ENCODE results near the gene TRIM71. TPM values are rescaled to one million over a fixed set of nuclear protein-coding genes. Genes with fewer than 3 reads are reported as not detected.

TRIM71 gene
- total and polyA plus RNA-seq, 2 of the 13 experiments (the other 11 are each of a cell fraction or from before 2014, with no cell fraction given): 21.7 to 76.9 TPM

GRCh38 chr3:32832193-32832592, 14.4 kb downstream of the TRIM71 start (continued):
- TF ChIP-seq RBM22 (optimal IDR thresholded peaks at IDR 0.05; ENCODE audit: low read length) (no peak), ARID4A (CRISPR knock-in tag; IDR thresholded peaks at IDR 0.05; ENCODE audit: borderline replicate concordance) (no peak; the same call in 1 of the 2 replicates), ZNF263 (CRISPR knock-in tag; IDR thresholded peaks at IDR 0.05) (0 out of 2 replicates have a peak, but pooled peaks have one; percentile 49), NFRKB (IDR thresholded peaks at IDR 0.05) (no peak), ZNF672 (CRISPR knock-in tag; IDR thresholded peaks at IDR 0.05) (no peak), ZNF768 (CRISPR knock-in tag; IDR thresholded peaks at IDR 0.05) (peak; percentile 30; the same call in 1 of the 2 replicates), ZNF160 (CRISPR knock-in tag; IDR thresholded peaks at IDR 0.05) (no peak), ZNF646 (CRISPR knock-in tag; IDR thresholded peaks at IDR 0.05) (no peak), ZBTB33 (CRISPR knock-in tag; IDR thresholded peaks at IDR 0.05) (peak; percentile 87), MYNN (CRISPR knock-in tag; IDR thresholded peaks at IDR 0.05; ENCODE audit: low read depth) (no peak), ETV5 (CRISPR knock-in tag; IDR thresholded peaks at IDR 0.05; ENCODE audit: borderline replicate concordance) (no peak)

Measured in HepG2 (cell line).